AG04449 (cell line): ENCODE measurements around the gene VPS39.

Experiments
- CTCF ChIA-PET: fragments of 350-600 bp; formaldehyde crosslinking; extraction: SDS; loops from one replicate; lab custom pipeline; 2021; ENCODE audit warnings: antibody characterized with exemption; lab: Yijun Ruan, JAX
- POLR2A ChIA-PET: fragments of 400-600, 350-600 bp; formaldehyde crosslinking; extraction: SDS; loops from one replicate; lab custom pipeline; 2020; ENCODE audit warnings: antibody characterized with exemption, inconsistent platforms; lab: Yijun Ruan, JAX
- DNase-seq: peaks from one replicate; pipeline ENCODE4 v3.0.0-alpha.2; 2010; ENCODE audit warnings: low read depth, low spot score
- H3K4me3 ChIP-seq: 2 replicates; pipeline ENCODE4 v1.5.1; 2011; ENCODE audit warnings: low read depth, mild to moderate bottlenecking, control low read depth, low read length
- TF ChIP-seq, protein P1 (sequence below): IDR thresholded peaks from one replicate; pipeline ENCODE4 v1.5.1; 2011; ENCODE audit warnings: mild to moderate bottlenecking, moderate library complexity, low read length, control low read depth, inconsistent platforms; ENCODE audit not compliant: insufficient read depth; ENCODE audit errors: missing control alignments

Gene VPS39

DNA sequence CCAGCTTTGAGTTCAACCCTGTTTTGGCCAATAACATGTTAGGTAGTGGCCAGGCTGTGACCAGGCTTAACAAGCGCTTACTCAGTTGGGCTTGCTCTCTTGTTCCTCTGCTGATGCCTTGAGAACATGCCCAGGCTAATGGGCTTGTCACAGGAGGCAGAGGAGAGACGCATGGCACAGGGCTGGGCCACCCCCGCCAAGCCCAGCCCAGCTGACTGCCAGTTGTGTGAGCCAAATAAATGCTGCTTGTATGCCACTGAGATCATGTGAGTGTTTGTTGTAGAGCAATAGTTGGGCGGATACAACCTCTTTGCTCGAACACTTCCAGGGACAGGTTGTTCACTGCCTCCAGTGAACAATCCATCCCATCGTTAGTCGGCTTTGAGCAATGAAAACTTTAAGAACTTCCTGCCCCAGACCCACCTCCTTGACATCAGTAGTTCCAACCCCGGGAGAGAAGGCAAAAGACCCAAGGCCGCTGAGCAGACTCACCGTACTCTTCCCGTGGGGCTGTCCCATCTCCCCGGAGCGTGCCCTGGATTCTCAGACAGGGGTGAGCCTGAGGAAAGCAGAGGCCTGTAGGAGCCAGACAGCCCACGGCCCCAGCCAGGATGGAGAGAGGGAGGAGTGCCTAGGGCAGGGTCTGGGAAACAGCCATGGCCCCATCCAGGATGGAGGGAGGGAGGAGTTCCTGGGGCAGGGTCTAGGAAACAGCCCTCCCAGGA lies 55.7 kb downstream of the VPS39 start:
- POLR2A ChIA-PET = no interaction called here
- DNase-seq = no peak
- CTCF ChIA-PET = no interaction called here
- TF ChIP-seq, protein P1, sequence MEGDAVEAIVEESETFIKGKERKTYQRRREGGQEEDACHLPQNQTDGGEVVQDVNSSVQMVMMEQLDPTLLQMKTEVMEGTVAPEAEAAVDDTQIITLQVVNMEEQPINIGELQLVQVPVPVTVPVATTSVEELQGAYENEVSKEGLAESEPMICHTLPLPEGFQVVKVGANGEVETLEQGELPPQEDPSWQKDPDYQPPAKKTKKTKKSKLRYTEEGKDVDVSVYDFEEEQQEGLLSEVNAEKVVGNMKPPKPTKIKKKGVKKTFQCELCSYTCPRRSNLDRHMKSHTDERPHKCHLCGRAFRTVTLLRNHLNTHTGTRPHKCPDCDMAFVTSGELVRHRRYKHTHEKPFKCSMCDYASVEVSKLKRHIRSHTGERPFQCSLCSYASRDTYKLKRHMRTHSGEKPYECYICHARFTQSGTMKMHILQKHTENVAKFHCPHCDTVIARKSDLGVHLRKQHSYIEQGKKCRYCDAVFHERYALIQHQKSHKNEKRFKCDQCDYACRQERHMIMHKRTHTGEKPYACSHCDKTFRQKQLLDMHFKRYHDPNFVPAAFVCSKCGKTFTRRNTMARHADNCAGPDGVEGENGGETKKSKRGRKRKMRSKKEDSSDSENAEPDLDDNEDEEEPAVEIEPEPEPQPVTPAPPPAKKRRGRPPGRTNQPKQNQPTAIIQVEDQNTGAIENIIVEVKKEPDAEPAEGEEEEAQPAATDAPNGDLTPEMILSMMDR = no peak
- H3K4me3 ChIP-seq = no peak overlapping the region

DNA sequence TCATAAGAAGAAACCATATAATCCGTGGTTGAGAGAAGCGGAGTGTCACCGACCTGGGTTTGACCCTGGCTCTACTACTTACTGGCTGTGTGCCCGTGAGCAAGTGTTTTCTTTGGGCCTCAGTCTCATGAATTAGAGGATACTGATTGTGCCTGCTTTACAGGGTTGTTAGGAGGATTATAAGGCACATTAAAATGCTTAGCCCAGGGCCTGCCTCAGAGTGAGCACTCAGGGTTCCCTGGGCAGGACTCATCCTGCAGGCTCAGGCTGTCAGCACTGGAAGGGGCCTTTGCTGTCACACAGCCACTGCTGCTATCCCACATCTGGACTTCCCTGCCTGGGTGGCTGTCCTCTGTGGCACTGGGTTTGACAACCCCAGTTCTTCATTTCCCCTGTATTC lies 56.4 kb downstream of the VPS39 start:
- CTCF ChIA-PET = no interaction called here

DNA sequence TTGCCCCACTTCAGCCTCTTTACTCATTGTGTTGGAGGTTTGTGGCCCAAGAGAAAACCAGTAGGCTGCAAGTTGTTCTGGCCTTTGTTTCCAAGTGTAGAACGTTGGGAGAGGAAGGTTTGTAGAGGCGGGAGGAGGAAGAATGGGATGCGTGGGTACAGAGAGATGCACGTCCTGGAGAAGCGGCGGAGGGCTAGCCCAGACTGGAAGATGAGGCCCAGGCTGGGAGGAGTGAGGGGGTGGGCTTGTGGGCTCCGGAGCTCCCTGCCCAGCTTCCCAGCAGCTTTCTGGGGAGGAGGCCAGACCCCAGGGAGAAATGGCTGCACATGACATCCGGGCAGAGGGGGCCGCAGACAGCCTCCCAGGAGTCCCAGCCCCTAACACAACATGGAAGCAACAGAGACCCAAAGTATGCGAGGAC lies 57.0 kb downstream of the VPS39 start:
- DNase-seq = no peak
- TF ChIP-seq, protein P1 = no peak
- H3K4me3 ChIP-seq = no peak overlapping the region
- CTCF ChIA-PET = interaction anchor here (6.1 kb wide), 1 partner anchor 13 kb away, joined by 37 read pairs; no protein-coding TSS in a partner anchor
- POLR2A ChIA-PET = no interaction called here

More for the DNA sequence above, 56.4 kb downstream of the VPS39 start:
- POLR2A ChIA-PET = no interaction called here
- no peak for DNase-seq
- H3K4me3 ChIP-seq = no peak overlapping the region
- TF ChIP-seq, protein P1 = no peak

DNA sequence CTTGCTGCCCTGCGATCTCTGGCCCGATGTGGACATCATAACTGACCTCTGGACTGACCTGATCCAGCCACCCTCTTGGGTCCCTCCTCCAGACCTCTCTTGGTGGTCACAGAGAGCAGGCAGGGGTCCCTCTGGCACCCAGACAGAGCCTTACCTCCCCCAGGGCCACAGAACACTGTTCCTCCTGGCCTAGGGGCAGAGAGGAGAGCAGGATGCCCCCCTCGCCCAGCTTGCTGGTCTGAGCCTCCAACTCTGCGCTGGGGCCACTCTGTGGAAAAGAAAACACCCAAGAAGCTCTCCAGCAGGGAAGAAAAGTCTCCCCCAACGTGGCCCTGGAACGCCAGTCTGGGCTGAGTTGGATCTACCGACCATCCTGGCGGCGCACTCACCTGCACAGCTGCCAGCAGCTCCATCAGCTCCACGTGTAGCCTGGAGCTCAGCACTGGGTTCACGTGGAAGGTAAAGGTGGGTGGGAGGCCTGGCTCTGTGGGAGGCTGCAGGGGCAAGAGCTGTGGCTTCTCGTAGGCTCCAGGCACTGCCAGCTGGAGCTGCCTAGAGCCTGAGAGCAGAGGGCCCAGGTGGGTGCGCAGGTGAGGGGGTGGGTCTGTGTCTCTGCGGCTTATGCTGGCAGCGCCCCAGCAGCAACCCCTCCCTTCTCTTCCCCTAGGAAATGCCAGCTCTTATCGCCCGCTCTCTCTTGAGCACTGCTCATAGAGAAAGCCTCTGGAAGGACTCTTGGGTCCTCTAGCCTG lies 57.7 kb downstream of the VPS39 start:
- TF ChIP-seq, protein P1 = no peak
- no peak for DNase-seq
- CTCF ChIA-PET = interaction anchor here (6.1 kb wide), 1 partner anchor 12 kb away, joined by 37 read pairs; no protein-coding TSS in a partner anchor
- no peak overlapping the region for H3K4me3 ChIP-seq
- POLR2A ChIA-PET = no interaction called here

DNA sequence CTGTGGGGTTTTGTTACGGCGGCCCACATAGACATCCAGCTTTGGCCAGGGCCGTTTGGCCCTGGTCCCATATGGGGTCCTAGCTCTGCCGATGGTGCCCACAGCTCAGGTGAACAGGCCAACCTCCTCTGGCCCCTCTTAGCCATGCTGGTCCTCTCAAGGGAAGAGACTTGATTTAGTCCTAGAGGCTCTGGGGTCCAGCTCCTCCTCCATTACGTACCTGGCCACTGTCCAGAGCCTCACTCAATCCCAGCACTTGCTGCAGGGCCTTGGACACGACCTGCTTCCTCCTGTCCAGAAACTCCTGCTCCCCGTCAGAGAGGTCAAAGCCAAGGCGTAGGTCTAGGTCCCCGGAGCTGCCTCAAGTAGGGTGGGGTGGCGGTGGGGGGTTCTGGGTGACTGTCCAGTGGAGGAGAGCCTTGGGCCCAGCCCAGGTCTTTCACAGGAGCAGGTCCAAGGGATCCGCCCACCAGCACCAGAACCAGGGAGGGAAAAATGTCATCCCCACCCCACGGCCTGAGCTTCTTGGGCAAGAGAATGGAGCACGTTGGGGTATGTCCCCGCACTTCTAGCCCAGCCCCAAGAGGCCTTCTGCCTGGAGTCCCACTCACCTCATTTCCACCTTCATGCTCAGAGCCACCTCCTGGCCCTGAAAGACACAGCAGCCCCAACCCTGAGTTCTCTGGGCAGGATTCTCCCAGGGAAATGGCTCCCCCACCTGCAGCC lies 58.4 kb downstream of the VPS39 start:
- ChIA-PET CTCF (interaction anchor here (1.3 to 6.1 kb wide), 2 partner anchors 11 to 14 kb away, joined by 4 to 37 read pairs; no protein-coding TSS in a partner anchor), POLR2A (no interaction called here)
- H3K4me3 ChIP-seq = no peak overlapping the region
- DNase-seq = no peak
- TF ChIP-seq, protein P1 = no peak
